GM12892 (cell line): ENCODE data around the gene SRGAP2.
"Not testable (repeated sequence)": the region's sequence is repeated elsewhere in the genome, so short reads cannot be mapped to it uniquely, and the experiment has no call there.

ENCODE experiments used
- POLR2A ChIP-seq: IDR thresholded peaks from 2 replicates; pipeline ENCODE4 v1.6.1; 2011; ENCODE audit warnings: low read depth, low read length, control low read depth
- POLR2AphosphoS5 ChIP-seq: IDR thresholded peaks from 2 replicates; pipeline ENCODE4 v1.6.1; 2011; ENCODE audit warnings: low read depth, low read length, control low read depth

GRCh38 chr1:206226886-206227285, 23.5 kb downstream of the SRGAP2 start:
- not testable (repeated sequence) for TF ChIP-seq POLR2A, POLR2AphosphoS5
